ENCODE data around the gene CHRNB1.
"Not testable (repeated sequence)": the region's sequence is repeated elsewhere in the genome, so short reads cannot be mapped to it uniquely, and the experiment has no call there.

The CHRNB1 gene

GRCh38 chr17:7468804-7469389, 24.0 kb downstream of the CHRNB1 start:
- no peak for DNase-seq

GRCh38 chr17:7469843-7470242, 25.0 kb downstream of the CHRNB1 start:
- not testable (repeated sequence) for DNase-seq

- DNase-seq, result not testable (repeated sequence)
Measured at GRCh38 chr17:7470457-7470973, 25.7 kb downstream of the CHRNB1 start.

- no peak for DNase-seq
Measured at GRCh38 chr17:7471729-7472128, 26.9 kb downstream of the CHRNB1 start.

- not testable (repeated sequence) for DNase-seq
Measured at GRCh38 chr17:7474767-7475166, 29.9 kb downstream of the CHRNB1 start.

GRCh38 chr17:7475764-7476422, 31.0 kb downstream of the CHRNB1 start:
- DNase-seq, result no peak

GRCh38 chr17:7476494-7476893, 31.6 kb downstream of the CHRNB1 start:
- DNase-seq, result no peak

- no peak for DNase-seq
Measured at GRCh38 chr17:7476951-7477350, 32.1 kb downstream of the CHRNB1 start.

- peak; percentile 70 for DNase-seq
Measured at GRCh38 chr17:7477392-7478275, 32.8 kb downstream of the CHRNB1 start.

- peak; percentile 68 for DNase-seq
Measured at GRCh38 chr17:7478276-7479212, 33.7 kb downstream of the CHRNB1 start.

- peak; percentile 76 for DNase-seq
Measured at GRCh38 chr17:7479213-7480088, 34.6 kb downstream of the CHRNB1 start, which contains the start of gene ZBTB4. ZBTB4 (minus strand) TSS chr17:7479631; CDS start chr17:7466801, 12,830 bp downstream.

GRCh38 chr17:7480089-7480384, 35.2 kb downstream of the CHRNB1 start:
- no peak for DNase-seq

- DNase-seq, result not testable (repeated sequence)
Measured at GRCh38 chr17:7481275-7481674, 36.4 kb downstream of the CHRNB1 start, which contains the start of gene SLC35G6. SLC35G6 (plus strand) TSS chr17:7481446; CDS start chr17:7481517, 71 bp downstream.

- not testable (repeated sequence) for DNase-seq
Measured at GRCh38 chr17:7481842-7482741, 37.2 kb downstream of the CHRNB1 start.

GRCh38 chr17:7482742-7483088, 37.9 kb downstream of the CHRNB1 start:
- DNase-seq, result not testable (repeated sequence)

- peak; percentile 97 for DNase-seq
Measured at GRCh38 chr17:7483255-7484066, 38.6 kb downstream of the CHRNB1 start.

- peak; percentile 99 for DNase-seq
Measured at GRCh38 chr17:7484067-7484918, 39.4 kb downstream of the CHRNB1 start, which contains the start of gene POLR2A. POLR2A (plus strand) TSS chr17:7484366.

- DNase-seq, result no peak
Measured at GRCh38 chr17:7484919-7485377, 40.1 kb downstream of the CHRNB1 start.

Measured in left hindlimb (tissue), 1 donor.